ENCODE data around the gene CRABP2.

CRABP2 gene

DNA sequence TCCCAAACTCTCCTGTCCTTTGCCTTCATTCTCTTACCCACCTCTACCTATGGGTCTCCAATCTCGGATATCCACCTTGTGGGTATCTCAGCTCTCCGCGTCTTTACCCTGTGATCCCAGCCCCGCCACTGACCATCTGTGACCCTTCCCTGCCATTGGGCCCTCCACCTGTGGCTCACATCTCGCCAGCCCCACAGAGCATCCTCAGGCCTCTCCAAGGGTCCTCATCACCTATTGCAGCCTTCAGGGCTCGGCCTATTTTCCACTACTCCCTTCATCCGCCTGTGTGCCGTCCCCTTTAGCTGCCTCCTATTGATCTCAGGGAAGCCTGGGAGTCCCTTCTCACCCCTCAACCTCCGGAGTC, 52.4 kb downstream of the CRABP2 start:
- no peak for DNase-seq

GRCh38 chr1:156652131-156652991, 53.0 kb downstream of the CRABP2 start:
- DNase-seq: no peak

All from activated gamma-delta T cell (primary cell).